Esophagus muscularis mucosa (tissue), 4 donors: ENCODE data around the gene INTS3. TPM values are rescaled to one million over a fixed set of nuclear protein-coding genes. Genes with fewer than 3 reads are reported as not detected.

ENCODE experiments used
- DNase-seq: peaks from one replicate; pipeline ENCODE4 v3.0.0-alpha.2; 2017; ENCODE audit errors: extremely low spot score
- H3K27ac ChIP-seq, 4 donors: fragments of 200-600 bp; sonication (generic); replicated peaks in 1 of 4; 1 replicate in 3 of 4; 2 replicates in 1 of 4; pipeline ENCODE4 v1.5.1; 2016 to 2019; ENCODE audit warnings: mild to moderate bottlenecking in 1 of 4
- H3K27me3 ChIP-seq, 4 donors: fragments of 200-600 bp; sonication (generic); one replicate each; pipeline versions ENCODE4 v1.5.1 to v1.6.0; 2016 to 2019
- H3K36me3 ChIP-seq, 4 donors: fragments of 200-600 bp; sonication (generic); one replicate each; pipeline ENCODE4 v1.5.1; 2016 to 2019
- H3K4me1 ChIP-seq, 4 donors: fragments of 200-600 bp; sonication (generic); one replicate each; pipeline ENCODE4 v1.5.1; 2016 to 2019
- H3K4me3 ChIP-seq, 4 donors: fragments of 200-600 bp; sonication (generic); 1 replicate in 2 of 4; 2 replicates in 2 of 4; pipeline ENCODE4 v1.5.1; 2016 to 2019; ENCODE audit warnings: mild to moderate bottlenecking in 4 of 4, moderate library complexity in 1 of 4
- H3K9me3 ChIP-seq, 4 donors: fragments of 200-600 bp; sonication (generic); 1 replicate in 3 of 4; 2 replicates in 1 of 4; pipeline ENCODE4 v1.5.1; 2016 to 2019
- EP300 ChIP-seq: sonication (generic); formaldehyde crosslinking; IDR thresholded peaks from one replicate; pipeline ENCODE4 v1.6.1; 2017; ENCODE audit warnings: antibody characterized with exemption
- POLR2A ChIP-seq: fragments of 450-650 bp; IDR thresholded peaks from one replicate; pipeline ENCODE4 v1.6.1; 2017; ENCODE audit warnings: antibody characterized with exemption, moderate library complexity, mild to moderate bottlenecking, low read depth
- POLR2AphosphoS5 ChIP-seq, 2 donors: sonication (generic); formaldehyde crosslinking; IDR thresholded peaks; one replicate each; pipeline ENCODE4 v1.6.1; 2017; ENCODE audit warnings: antibody characterized with exemption in 2 of 2
- WGBS: methylation state at CpG from one replicate; pipeline ENCODE4 v1.1.5; 2018; 5-methylcytosine and 5-hydroxymethylcytosine counted together
- intact Hi-C: fragments of 100-400 bp; cut with DNase I; formaldehyde crosslinking; loops from one replicate; pipeline ENCODE4 v1.15.1; 2023
- total RNA-seq, 4 donors: library from RNA; depleted of rRNA; stranded (reverse); fragments of >200 nt; gene quantifications; one replicate each; pipeline versions ENCODE4 v1.1.0 to v1.2.1, GENCODE V29; 2016
- TF ChIP-seq, protein P1 (sequence below), 3 experiments: fragments of 200-600 bp in 2 of 3; fragments of 450-650 bp in 1 of 3; sonication (generic) in 2 of 3; IDR thresholded peaks; one replicate each; pipeline ENCODE4 v1.5.1; 2017 to 2019; ENCODE audit warnings: antibody characterized with exemption in 3 of 3, mild to moderate bottlenecking in 2 of 3, moderate library complexity in 1 of 3

INTS3 gene
- total RNA-seq, 4 donors from 2014 or later, result 32.3 to 45.5 (median 38.9) TPM

DNA sequence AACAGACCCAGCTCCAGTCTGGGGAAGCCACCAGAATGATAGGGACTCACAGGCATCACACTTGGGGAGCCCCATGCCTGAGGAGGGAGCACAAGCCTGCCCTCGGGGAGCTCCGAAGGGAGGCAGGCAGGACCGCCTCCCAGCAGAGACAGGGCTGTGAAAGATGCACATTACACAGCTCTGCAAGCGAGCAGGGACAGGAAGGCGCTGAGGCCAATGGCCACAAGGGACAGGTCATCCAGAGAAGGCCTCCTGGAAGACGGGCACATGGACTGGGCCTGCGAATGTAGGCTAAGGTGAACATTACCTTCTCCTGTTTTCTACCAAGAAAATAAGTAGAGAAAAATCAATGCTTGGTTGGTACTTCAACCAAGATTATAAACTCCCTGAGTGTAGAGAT, 45.1 kb upstream of the INTS3 start:
- no peak overlapping the region for H3K27ac ChIP-seq
- intact Hi-C loops, result no loop called here
- peaks cover 0 to 29% (median 5%) of the 10 kb centered on the region in 4 donors for H3K27me3 ChIP-seq
- H3K4me3 ChIP-seq, result no peak overlapping the region
- peaks cover 0 to 59% (median 35%) of the 10 kb centered on the region in 4 donors for H3K36me3 ChIP-seq
- no peaks in the 10 kb centered on the region for H3K9me3 ChIP-seq
- TF ChIP-seq, protein P1, sequence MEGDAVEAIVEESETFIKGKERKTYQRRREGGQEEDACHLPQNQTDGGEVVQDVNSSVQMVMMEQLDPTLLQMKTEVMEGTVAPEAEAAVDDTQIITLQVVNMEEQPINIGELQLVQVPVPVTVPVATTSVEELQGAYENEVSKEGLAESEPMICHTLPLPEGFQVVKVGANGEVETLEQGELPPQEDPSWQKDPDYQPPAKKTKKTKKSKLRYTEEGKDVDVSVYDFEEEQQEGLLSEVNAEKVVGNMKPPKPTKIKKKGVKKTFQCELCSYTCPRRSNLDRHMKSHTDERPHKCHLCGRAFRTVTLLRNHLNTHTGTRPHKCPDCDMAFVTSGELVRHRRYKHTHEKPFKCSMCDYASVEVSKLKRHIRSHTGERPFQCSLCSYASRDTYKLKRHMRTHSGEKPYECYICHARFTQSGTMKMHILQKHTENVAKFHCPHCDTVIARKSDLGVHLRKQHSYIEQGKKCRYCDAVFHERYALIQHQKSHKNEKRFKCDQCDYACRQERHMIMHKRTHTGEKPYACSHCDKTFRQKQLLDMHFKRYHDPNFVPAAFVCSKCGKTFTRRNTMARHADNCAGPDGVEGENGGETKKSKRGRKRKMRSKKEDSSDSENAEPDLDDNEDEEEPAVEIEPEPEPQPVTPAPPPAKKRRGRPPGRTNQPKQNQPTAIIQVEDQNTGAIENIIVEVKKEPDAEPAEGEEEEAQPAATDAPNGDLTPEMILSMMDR (IDR thresholded peaks at IDR 0.05), result no peak
- no peak for TF ChIP-seq POLR2AphosphoS5 (IDR thresholded peaks at IDR 0.05)
- no peak for TF ChIP-seq POLR2A
- TF ChIP-seq EP300, result no peak
- no peak for DNase-seq
- 90% methylated on average over 7 of the region's 7 CpGs for WGBS
- peaks cover 18 to 36% (median 30%) of the 10 kb centered on the region in 4 donors for H3K4me1 ChIP-seq

DNA sequence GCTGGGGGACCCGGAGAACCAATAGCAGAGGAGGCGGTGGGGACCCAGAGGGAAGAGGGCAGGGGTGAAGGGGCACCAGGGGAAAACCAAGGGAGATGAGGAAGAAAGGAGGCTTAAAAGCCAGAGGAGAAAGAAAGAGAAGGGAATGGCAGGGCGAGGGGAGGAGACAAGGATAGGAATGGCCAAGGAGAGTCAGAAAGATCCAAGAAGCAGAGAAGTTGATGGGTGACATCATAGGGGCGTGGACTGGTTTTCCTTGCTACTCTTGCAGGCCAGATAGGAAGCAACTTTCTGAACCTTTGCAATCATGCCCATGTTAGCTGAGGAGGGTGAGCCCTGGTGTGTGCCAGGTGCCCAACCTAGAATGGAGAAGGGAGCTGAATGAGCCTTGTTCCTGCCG, 44.0 kb upstream of the INTS3 start:
- Histone ChIP-seq H3K36me3 (peaks cover 0 to 70% (median 44%) of the 10 kb centered on the region in 4 donors), H3K4me1 (peaks cover 7 to 24% (median 19%) of the 10 kb centered on the region in 4 donors), H3K27me3 (peaks cover 0 to 22% (median 5%) of the 10 kb centered on the region in 4 donors), H3K9me3 (no peaks in the 10 kb centered on the region), H3K27ac (no peak overlapping the region), H3K4me3 (no peak overlapping the region)
- intact Hi-C loops, result no loop called here
- 84% methylated on average over 5 of the region's 5 CpGs for WGBS
- no peak for DNase-seq
- TF ChIP-seq POLR2AphosphoS5 (IDR thresholded peaks at IDR 0.05) (peak in 1 of 2 donors; percentile 23), POLR2A (no peak)

DNA sequence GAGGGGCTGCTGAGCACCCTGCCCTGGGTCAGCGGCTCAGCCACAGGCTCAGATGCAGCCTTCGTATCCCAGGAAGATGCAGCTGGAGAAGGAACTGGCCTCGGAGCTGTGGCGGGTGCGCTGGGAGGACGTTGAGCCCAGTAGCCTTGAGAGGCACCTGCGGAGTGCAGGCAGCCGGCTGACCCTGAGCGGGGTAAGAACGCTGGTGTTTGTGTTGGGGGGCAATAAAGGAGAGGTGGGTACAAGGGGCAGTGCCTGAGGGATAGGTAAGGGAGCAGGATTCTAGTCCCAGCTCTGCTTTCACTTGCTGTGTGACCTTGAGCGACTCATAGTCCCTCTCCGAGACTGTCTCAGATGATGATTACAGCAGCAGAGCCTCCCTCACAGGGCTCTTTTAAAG, 43.0 kb upstream of the INTS3 start:
- TF ChIP-seq, protein P1 (IDR thresholded peaks at IDR 0.05), result no peak
- TF ChIP-seq POLR2AphosphoS5 (IDR thresholded peaks at IDR 0.05), result no peak
- TF ChIP-seq POLR2A, result no peak
- TF ChIP-seq EP300, result no peak
- Histone ChIP-seq H3K36me3 (peaks cover 0 to 80% (median 54%) of the 10 kb centered on the region in 4 donors), H3K4me1 (peaks cover 0 to 14% (median 9%) of the 10 kb centered on the region in 4 donors), H3K4me3 (no peak overlapping the region), H3K9me3 (no peaks in the 10 kb centered on the region), H3K27ac (no peak overlapping the region), H3K27me3 (peaks cover 0 to 12% (median 0%) of the 10 kb centered on the region in 4 donors)
- intact Hi-C loops, result no loop called here
- no peak for DNase-seq
- WGBS, result 94% methylated on average over 12 of the region's 12 CpGs

DNA sequence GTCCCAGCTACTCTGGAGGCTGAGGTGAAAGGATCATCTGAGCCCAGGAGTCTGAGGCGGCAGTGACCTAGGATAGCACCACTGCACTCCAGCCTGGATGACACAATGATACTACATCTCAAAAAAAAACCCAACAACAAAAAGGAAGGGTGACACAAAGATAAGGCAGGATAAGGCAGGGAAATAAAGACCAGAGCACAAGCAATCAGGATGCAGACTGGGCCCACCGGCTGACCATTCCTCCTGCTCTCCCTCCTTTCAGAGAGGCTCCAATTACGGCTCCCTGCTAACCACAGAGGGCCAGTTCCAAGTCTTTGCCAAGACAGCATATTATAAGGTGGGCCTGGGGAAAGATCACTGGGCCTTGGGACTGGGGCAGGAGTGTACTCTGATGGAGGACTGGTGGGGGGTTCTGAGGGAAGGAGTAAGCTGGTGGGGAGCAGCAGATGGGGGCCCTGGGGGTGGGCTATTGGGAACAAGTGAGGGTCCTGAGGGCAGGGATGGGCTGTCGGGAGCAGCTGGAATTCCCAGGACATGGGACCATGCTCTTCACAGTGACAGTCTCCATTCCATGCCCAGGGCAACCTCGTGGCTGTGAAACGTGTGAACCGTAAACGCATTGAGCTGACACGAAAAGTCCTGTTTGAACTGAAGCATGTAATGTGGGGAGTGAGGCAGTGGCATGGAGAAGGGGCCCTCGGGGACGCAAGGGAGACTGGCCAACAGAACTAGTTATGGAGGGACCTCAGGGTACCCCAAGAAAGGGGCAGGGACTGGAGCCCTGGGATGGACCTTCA, 42.1 kb upstream of the INTS3 start:
- intact Hi-C loops, result no loop called here
- H3K4me1 ChIP-seq, result peaks cover 0 to 7% (median 2%) of the 10 kb centered on the region in 4 donors
- 84% methylated on average over 11 of the region's 11 CpGs for WGBS
- peaks cover 0 to 83% (median 58%) of the 10 kb centered on the region in 4 donors for H3K36me3 ChIP-seq
- no peak for TF ChIP-seq EP300
- TF ChIP-seq, protein P1 (IDR thresholded peaks at IDR 0.05), result no peak
- TF ChIP-seq POLR2A, result no peak
- TF ChIP-seq POLR2AphosphoS5 (IDR thresholded peaks at IDR 0.05), result no peak
- H3K27ac ChIP-seq, result no peak overlapping the region
- H3K4me3 ChIP-seq, result no peak overlapping the region
- peaks cover 0 to 3% (median 0%) of the 10 kb centered on the region in 4 donors for H3K27me3 ChIP-seq
- no peaks in the 10 kb centered on the region for H3K9me3 ChIP-seq
- DNase-seq, result no peak

DNA sequence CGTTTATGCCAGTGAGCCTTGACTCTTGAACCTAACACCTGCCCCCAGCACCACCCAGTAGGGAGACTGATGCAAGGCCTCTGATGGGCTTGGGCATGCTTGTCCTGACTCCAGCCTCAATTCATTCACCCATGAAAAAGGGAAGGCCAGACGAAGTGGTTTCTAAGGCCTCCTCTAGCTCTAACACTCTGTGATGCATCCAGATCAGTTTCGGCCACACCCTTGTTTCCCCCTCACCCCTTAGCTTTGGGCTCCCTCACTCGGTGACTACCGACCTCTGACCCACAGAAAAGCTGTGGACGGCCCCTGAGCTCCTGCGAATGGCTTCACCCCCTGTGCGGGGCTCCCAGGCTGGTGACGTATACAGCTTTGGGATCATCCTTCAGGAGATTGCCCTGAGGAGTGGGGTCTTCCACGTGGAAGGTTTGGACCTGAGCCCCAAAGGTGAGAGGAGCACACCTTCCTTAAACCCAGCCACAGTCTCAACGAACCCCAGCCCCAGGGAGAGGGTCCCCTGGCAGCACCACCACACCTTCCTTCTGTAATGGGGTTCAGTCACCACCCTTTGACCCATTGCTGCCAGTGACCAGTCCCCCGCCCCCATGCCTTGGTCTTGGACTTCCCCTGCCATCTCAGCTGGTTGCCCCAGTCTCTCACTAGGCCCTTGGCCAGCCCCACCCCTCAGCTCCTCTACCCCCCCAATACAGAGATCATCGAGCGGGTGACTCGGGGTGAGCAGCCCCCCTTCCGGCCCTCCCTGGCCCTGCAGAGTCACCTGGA, 40.3 kb upstream of the INTS3 start:
- intact Hi-C loops, result no loop called here
- Histone ChIP-seq H3K4me3 (no peak overlapping the region), H3K4me1 (peaks cover 0 to 4% (median 2%) of the 10 kb centered on the region in 4 donors), H3K27me3 (no peaks in the 10 kb centered on the region), H3K36me3 (peaks cover 0 to 76% (median 53%) of the 10 kb centered on the region in 4 donors), H3K27ac (no peak overlapping the region), H3K9me3 (no peaks in the 10 kb centered on the region)
- 79% methylated on average over 12 of the region's 16 CpGs for WGBS
- DNase-seq, result no peak
- TF ChIP-seq POLR2A, result no peak
- no peak for TF ChIP-seq POLR2AphosphoS5 (IDR thresholded peaks at IDR 0.05)
- TF ChIP-seq EP300, result no peak
- TF ChIP-seq, protein P1 (IDR thresholded peaks at IDR 0.05), result no peak
